C4-2B (cell line): Measurements from ENCODE around the gene NPC1.
A peak's percentile ranks its signal among the peaks of the same experiment; 100 is the strongest.
"Not testable (repeated sequence)": the region's sequence is repeated elsewhere in the genome, so short reads cannot be mapped to it uniquely, and the experiment has no call there.

ENCODE experiments used
- H3K27ac ChIP-seq: fragments of 450-650 bp; 2 replicates; pipeline ENCODE4 v1.5.1; 2017
- ZFX ChIP-seq: fragments of 450-650 bp; IDR thresholded peaks from 2 replicates; pipeline ENCODE4 v1.6.1; 2017
- TF ChIP-seq, protein P1 (sequence below): fragments of 450-650 bp; conservative IDR thresholded peaks from 2 replicates; pipeline ENCODE4 v1.5.1; 2017; ENCODE audit warnings: mild to moderate bottlenecking

The NPC1 gene

DNA sequence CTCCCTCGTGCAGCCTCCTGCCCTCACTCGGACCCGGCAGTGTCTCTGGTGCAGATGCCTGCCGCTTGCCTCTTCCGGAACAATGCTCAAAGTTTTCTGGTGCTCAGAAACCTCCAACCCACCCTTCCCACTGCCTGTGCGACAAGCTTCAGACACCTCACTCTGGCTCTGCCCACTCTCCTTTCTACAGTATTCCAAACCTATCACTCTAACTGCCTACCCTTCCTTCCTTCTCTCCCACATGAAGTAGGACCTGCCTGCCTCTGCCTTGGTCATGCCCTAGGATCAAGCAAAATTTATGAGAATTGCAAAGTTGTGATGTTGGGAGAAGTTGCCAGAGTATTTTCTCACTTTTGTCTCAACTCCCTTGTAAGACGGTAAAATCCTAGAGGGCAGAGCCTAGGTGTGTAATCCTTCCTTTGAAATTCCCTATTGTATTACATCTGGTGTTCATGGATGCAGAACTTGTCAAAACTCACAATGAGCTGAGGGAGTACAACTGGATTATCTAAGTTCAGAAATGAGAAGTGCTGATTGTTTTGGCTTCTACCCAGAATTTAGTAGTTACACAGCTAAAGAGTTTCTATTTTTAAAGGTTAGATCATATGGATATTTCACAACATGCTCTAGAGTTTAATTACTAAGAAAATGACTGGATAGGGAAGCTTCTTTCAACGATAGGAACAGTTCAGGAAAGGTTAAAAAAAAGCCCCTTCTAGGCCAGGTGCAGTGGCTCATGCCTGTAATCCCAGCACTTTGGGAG lies 7.2 kb downstream of the NPC1 start:
- TF ChIP-seq, protein P1, sequence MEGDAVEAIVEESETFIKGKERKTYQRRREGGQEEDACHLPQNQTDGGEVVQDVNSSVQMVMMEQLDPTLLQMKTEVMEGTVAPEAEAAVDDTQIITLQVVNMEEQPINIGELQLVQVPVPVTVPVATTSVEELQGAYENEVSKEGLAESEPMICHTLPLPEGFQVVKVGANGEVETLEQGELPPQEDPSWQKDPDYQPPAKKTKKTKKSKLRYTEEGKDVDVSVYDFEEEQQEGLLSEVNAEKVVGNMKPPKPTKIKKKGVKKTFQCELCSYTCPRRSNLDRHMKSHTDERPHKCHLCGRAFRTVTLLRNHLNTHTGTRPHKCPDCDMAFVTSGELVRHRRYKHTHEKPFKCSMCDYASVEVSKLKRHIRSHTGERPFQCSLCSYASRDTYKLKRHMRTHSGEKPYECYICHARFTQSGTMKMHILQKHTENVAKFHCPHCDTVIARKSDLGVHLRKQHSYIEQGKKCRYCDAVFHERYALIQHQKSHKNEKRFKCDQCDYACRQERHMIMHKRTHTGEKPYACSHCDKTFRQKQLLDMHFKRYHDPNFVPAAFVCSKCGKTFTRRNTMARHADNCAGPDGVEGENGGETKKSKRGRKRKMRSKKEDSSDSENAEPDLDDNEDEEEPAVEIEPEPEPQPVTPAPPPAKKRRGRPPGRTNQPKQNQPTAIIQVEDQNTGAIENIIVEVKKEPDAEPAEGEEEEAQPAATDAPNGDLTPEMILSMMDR = no peak
- TF ChIP-seq ZFX = no peak

DNA sequence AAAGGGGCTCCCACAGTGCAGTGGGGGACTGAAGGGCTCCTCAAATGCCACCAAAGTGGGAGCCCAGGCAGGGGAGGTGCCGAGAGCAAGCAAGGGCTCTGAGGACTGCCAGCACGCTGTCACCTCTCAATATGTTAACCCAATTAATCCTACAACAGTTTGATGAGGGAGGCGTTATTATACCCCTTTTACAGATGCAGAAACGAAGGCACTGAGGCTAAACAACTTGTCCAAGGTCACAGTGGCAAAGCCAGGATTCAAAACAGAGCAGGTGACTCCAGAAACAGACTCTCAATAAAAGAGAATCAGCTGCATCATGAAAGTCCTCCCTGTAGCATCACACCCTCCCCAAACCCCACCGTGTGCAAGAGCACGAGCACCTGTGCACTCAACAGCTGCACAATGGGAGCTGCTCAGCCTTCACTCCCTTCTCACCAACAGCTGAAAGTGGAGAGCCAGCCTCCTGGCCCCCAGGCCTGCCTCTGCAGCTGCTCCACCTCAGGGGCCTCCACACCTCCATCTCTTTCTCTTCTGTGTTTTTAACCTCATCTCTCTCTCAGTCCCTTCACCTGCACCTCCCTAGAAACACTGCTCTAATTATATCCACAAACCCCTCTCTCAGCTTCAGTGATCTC lies 8.1 kb downstream of the NPC1 start:
- TF ChIP-seq, protein P1 = no peak
- TF ChIP-seq ZFX = no peak
- peak overlapping the region; percentile 24; the same call in 1 of the 2 replicates for H3K27ac ChIP-seq

More for the DNA sequence above, 7.2 kb downstream of the NPC1 start:
- peak overlapping the region; percentile 43 for H3K27ac ChIP-seq

DNA sequence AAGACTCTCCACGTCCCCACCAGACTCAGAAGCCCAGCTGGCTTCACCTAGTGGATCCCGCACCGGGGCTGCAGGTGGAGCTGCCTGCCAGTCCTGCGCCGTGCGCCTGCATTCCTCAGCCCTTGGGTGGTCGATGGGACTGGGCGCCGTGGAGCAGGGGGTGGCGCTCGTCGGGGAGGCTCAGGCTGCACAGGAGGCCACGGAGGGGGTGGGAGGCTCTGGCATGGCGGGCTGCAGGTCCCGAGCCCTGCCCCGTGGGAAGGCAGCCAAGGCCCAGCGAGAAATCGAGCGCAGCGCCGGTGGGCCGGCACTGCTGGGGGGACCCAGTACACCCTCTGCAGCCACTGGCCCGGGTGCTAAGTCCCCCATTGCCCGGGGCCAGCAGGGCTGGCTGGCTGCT lies 8.8 kb downstream of the NPC1 start:
- not testable (repeated sequence) for H3K27ac ChIP-seq

DNA sequence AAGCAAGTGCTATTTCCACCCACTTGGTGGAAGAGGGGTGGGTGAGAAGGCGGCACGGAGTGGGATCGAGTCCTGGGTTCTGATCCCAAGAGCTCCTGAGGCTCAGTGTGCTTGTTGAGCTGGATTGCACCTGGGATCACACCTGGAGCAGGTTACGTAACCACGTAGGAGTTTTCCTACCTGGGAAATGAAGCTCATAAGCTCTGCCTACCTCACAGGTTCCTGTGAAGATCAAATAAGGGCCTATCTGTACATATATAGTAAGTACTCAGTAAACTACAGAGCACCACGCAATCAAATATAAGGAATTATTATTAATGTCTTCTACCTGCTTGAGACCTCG lies 11.0 kb downstream of the NPC1 start:
- peak overlapping the region; percentile 20 for H3K27ac ChIP-seq
- TF ChIP-seq ZFX = no peak
- TF ChIP-seq, protein P1 = no peak

DNA sequence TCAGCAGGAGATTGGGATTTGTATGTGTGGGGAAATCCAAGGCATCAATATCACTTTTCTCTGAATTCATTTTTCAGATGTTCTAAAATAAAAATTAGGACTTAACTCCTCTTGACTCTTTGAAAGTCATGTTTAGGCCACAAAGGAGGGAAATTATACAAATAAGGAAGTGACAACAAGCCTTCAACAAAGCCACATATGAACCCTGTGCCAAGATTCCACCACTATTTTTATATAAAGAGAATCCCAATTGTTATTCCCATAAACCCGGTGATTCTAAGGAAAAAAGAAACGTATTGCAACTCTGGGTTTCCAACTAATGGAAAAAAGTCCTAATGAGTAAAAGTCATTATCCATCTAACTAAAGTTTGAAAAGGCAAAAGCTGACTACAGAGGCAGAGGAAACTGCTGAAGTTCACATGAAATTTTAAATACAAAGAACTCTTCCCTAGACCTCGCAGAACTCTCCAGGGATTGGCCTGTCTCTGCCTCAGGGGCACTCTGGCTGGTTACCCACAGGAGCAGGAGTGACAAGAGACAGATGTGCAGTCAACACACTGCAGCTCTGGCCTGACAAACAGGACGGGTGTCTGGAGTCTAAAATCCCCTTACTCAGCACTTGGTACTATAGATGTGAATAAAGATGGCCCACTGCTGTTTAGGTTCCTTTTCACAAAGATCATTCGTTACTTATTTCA lies 11.5 kb downstream of the NPC1 start:
- H3K27ac ChIP-seq = peak overlapping the region; percentile 20
- TF ChIP-seq, protein P1 = no peak
- no peak for TF ChIP-seq ZFX

DNA sequence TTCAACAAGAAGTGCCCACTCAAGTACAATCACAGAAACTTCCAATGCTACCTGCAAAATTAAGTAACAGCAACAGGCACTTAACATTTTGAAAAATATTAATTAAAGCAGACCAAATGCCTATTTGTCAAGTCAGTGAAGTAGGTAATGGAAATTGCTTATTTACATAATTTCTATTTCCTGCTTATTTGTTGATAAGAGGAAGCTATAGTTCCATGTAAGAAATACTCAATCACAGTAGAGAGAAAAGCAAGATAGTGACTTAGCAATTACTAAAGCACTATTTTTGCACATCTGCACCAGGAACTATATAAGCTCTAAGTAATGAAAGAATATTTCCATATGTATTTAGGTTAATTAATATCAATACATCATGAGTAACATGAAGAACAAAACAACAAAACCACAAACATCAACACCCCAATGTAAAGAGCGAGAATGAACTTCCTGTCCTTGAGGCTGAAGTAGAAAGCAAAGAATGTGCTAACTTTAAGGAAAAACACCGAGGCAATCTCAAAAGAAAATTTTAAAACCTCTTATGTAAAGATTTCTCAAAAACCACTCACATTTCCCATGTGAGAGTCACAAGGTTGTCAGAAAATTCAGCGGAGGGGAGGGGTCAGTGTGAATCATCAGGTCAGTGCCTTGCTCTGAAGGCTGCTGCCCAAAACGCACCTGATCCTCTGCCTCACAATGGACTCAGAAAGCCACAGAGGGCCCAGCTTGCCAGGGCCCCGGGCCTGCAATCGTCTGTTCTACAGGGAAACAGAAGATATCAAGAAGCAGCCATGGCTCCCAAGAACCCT lies 12.5 kb downstream of the NPC1 start:
- no peak overlapping the region for H3K27ac ChIP-seq
- TF ChIP-seq, protein P1 = no peak
- TF ChIP-seq ZFX = no peak

DNA sequence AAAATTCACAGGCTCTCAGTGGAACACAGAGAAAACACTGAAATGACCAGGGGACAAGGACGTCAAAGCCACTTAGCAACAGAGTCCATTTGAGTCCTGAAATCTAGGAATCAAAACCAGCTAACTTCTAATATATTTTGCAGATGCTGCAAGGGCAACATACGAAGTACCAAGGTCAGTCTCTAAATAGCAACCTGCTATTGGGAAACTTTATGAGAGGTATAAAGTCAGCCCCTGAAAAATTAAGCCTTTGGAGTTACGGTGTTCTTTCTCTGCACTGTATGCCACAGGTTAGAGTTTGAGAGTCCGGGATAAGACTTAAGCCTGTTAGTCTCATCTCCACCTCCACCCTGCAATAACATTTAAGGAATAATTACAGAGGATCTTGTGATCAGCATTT lies 13.3 kb downstream of the NPC1 start:
- no peak for TF ChIP-seq ZFX
- TF ChIP-seq, protein P1 = no peak
- H3K27ac ChIP-seq = no peak overlapping the region
